ENCODE results near the gene SLC38A10. TPM values are rescaled to one million over a fixed set of nuclear protein-coding genes. Genes with fewer than 3 reads are reported as not detected.

SLC38A10 gene
- polyA plus RNA-seq, 1 experiment, result 29.3 TPM

DNA sequence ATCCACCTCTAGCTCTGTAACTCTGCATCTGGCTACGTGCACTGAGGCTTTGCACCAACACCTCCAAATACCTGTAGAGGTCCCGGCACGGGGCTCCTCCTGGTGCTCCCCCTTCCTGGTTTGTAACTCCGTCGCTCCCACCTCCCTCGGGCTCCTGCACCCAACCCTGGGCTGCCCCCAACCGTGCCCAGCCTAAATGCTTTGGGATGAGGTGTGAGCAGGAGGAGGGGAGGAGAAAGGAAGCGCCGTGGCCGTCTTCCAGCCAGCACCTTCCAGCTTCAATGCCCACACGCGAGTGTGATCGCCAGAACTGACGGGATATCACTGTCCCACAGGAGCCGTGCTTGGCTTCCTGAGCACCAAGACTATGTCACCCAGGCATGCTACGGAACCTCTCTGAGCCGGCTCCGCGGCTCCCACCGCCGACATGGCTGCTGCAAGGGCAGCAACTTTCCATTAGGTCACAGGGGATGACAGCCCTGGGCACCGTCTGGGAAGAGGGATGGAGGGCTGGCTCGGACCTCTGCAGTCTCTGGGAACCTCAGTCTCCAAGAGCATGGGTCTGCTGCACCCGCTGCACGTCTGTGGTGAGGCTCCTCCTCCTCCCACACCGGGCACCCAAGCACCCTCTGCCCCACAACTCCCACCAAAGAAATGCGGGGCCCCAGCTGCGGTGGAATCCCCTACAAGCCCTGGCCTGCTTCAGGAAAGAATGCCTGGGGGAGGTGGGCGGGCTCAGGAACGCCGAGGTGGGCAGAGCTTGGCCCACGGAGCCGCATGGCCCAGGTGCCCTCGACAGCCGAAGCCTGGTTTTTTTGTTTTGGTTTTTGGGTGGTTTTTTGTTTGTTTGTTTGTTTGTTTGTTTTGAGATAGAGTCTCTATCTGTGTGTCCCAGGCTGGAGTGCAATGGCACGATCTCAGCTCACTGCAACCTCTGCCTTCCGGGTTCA is 6.4 kb upstream of the SLC38A10 start:
- Histone ChIP-seq H3K27ac (ENCODE audit: low read depth, low read length) (no peak overlapping the region), H3K4me3 (ENCODE audit: low read depth, low read length) (no peak overlapping the region), H3K27me3 (ENCODE audit: control insufficient read depth, insufficient read depth, low read length) (peaks cover 2% of the 10 kb centered on the region), H3K9me3 (ENCODE audit: control insufficient read depth, insufficient read depth, low read length) (no peaks in the 10 kb centered on the region; the same call in 1 of the 2 replicates)
- no peak for DNase-seq (ENCODE audit: low read depth, low spot score)
- TF ChIP-seq, protein P1, sequence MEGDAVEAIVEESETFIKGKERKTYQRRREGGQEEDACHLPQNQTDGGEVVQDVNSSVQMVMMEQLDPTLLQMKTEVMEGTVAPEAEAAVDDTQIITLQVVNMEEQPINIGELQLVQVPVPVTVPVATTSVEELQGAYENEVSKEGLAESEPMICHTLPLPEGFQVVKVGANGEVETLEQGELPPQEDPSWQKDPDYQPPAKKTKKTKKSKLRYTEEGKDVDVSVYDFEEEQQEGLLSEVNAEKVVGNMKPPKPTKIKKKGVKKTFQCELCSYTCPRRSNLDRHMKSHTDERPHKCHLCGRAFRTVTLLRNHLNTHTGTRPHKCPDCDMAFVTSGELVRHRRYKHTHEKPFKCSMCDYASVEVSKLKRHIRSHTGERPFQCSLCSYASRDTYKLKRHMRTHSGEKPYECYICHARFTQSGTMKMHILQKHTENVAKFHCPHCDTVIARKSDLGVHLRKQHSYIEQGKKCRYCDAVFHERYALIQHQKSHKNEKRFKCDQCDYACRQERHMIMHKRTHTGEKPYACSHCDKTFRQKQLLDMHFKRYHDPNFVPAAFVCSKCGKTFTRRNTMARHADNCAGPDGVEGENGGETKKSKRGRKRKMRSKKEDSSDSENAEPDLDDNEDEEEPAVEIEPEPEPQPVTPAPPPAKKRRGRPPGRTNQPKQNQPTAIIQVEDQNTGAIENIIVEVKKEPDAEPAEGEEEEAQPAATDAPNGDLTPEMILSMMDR (IDR thresholded peaks at IDR 0.05; ENCODE audit: low read depth, low read length), result no peak
- ChIA-PET POLR2A (interaction anchor here (0.8 kb wide), 1 partner anchor 94 kb away, joined by 3 read pairs; the partner anchor contains the start of gene BAHCC1), CTCF (no interaction called here)

GRCh38 chr17:81300586-81301155 is 5.6 kb upstream of the SLC38A10 start:
- TF ChIP-seq, protein P1 (IDR thresholded peaks at IDR 0.05; ENCODE audit: low read depth, low read length), result no peak
- peaks cover 2% of the 10 kb centered on the region for H3K27me3 ChIP-seq (ENCODE audit: control insufficient read depth, insufficient read depth, low read length)
- no peak overlapping the region for H3K27ac ChIP-seq (ENCODE audit: low read depth, low read length)
- no peak for DNase-seq (ENCODE audit: low read depth, low spot score)
- CTCF ChIA-PET, result no interaction called here
- POLR2A ChIA-PET, result no interaction called here
- H3K9me3 ChIP-seq (ENCODE audit: control insufficient read depth, insufficient read depth, low read length), result no peaks in the 10 kb centered on the region; the same call in 1 of the 2 replicates
- H3K4me3 ChIP-seq (ENCODE audit: low read depth, low read length), result no peak overlapping the region

DNA sequence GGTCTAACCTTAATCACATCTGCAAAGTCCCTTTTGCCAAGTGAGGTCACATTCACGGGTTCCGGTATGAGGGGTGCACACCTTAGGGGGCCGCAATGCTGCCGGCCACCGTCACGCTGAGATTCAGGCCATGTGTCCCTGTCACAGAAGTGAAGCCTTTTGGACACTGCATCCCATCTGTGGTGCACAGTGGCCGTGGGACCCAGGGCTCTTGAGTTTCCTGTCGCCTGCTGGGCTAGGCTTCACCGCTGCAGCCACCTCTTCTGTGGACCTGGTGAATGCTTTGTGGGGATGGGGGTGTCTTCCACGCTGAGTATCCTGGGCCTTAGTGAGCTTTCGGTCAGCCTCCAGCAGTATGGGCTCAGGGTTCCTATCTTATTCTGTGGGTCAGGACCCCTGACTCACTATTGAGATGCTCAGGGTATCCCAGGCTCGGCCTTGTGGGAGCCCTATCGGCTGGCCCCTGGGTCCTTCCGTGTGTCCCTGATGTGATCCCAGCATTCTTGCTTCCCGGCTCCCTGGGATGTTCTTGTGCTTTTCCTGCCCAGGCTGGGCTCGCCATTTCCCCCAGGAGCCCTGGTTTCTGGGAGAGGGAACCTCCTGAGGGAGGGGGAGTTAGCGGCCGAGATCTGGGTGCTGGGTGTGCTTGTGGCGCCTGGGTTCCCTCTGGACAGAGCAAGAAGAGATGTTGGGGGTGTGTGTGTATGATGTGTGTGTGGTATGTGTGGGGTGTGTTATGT is 4.9 kb upstream of the SLC38A10 start:
- CTCF ChIA-PET, result no interaction called here
- DNase-seq (ENCODE audit: low read depth, low spot score), result no peak
- no peak overlapping the region for H3K27ac ChIP-seq (ENCODE audit: low read depth, low read length)
- POLR2A ChIA-PET, result no interaction called here
- TF ChIP-seq, protein P1 (IDR thresholded peaks at IDR 0.05; ENCODE audit: low read depth, low read length), result no peak
- H3K27me3 ChIP-seq (ENCODE audit: control insufficient read depth, insufficient read depth, low read length), result peaks cover 2% of the 10 kb centered on the region
- no peak overlapping the region for H3K4me3 ChIP-seq (ENCODE audit: low read depth, low read length)
- H3K9me3 ChIP-seq (ENCODE audit: control insufficient read depth, insufficient read depth, low read length), result peaks cover 3% of the 10 kb centered on the region; the same call in 1 of the 2 replicates

GRCh38 chr17:81298991-81299738 is 4.1 kb upstream of the SLC38A10 start:
- Histone ChIP-seq H3K9me3 (ENCODE audit: control insufficient read depth, insufficient read depth, low read length) (peaks cover 3% of the 10 kb centered on the region; the same call in 1 of the 2 replicates), H3K27ac (ENCODE audit: low read depth, low read length) (no peak overlapping the region), H3K4me3 (ENCODE audit: low read depth, low read length) (no peak overlapping the region), H3K27me3 (ENCODE audit: control insufficient read depth, insufficient read depth, low read length) (peaks cover 2% of the 10 kb centered on the region)
- ChIA-PET CTCF (interaction anchor here (1.0 kb wide), 1 partner anchor 10 kb away, joined by 3 read pairs; no protein-coding TSS in a partner anchor), POLR2A (no interaction called here)
- TF ChIP-seq, protein P1 (IDR thresholded peaks at IDR 0.05; ENCODE audit: low read depth, low read length), result no peak
- DNase-seq (ENCODE audit: low read depth, low spot score), result no peak
